Smooth muscle cell (in vitro differentiated cells): ENCODE measurements around the gene ASB10. TPM values are rescaled to one million over a fixed set of nuclear protein-coding genes. Genes with fewer than 3 reads are reported as not detected.

Source experiments
- DNase-seq: peaks from one replicate; lab custom pipeline; 2025; ENCODE audit not compliant: unreplicated experiment; lab: John Stamatoyannopoulos, UW
- H2AFZ ChIP-seq: fragments of 200-600 bp; sonication (generic); 2 replicates; pipeline ENCODE4 v1.6.0; 2016; ENCODE audit warnings: antibody characterized with exemption, low read depth, mild to moderate bottlenecking
- H3F3A ChIP-seq: fragments of 200-600 bp; sonication (generic); 2 replicates; pipeline ENCODE4 v1.6.0; 2017; ENCODE audit warnings: antibody characterized with exemption, low read depth
- H3K27ac ChIP-seq: fragments of 200-600 bp; sonication (generic); 2 replicates; pipeline ENCODE4 v1.5.1; 2016; ENCODE audit warnings: low read depth, mild to moderate bottlenecking
- H3K27me3 ChIP-seq: fragments of 200-600 bp; sonication (generic); 2 replicates; pipeline ENCODE4 v1.6.1; 2016; ENCODE audit warnings: low read depth, mild to moderate bottlenecking
- H3K36me3 ChIP-seq: fragments of 200-600 bp; sonication (generic); 2 replicates; pipeline ENCODE4 v1.5.1; 2016; ENCODE audit warnings: low read depth
- H3K4me1 ChIP-seq: fragments of 200-600 bp; sonication (generic); 2 replicates; pipeline ENCODE4 v1.5.1; 2016; ENCODE audit warnings: low read depth
- H3K4me2 ChIP-seq: fragments of 200-600 bp; sonication (generic); 2 replicates; pipeline ENCODE4 v1.6.0; 2016; ENCODE audit warnings: mild to moderate bottlenecking
- H3K4me3 ChIP-seq: fragments of 200-600 bp; sonication (generic); 2 replicates; pipeline ENCODE4 v1.5.1; 2016; ENCODE audit warnings: mild to moderate bottlenecking
- H3K79me2 ChIP-seq: fragments of 200-600 bp; sonication (generic); 2 replicates; pipeline ENCODE4 v1.6.0; 2016; ENCODE audit warnings: low read depth, mild to moderate bottlenecking
- H3K9ac ChIP-seq: fragments of 200-600 bp; sonication (generic); 2 replicates; pipeline ENCODE4 v1.6.0; 2016; ENCODE audit warnings: low read depth
- H3K9me3 ChIP-seq: fragments of 200-600 bp; sonication (generic); replicated peaks from 2 replicates; pipeline ENCODE4 v1.5.1; 2016; ENCODE audit warnings: low read depth
- H4K20me1 ChIP-seq: fragments of 200-600 bp; sonication (generic); 2 replicates; pipeline ENCODE4 v1.6.0; 2016; ENCODE audit warnings: low read depth
- WGBS: methylation state at CpG from one replicate; pipeline ENCODE4 v1.1.7; 2016; ENCODE audit warnings: low lambda C conversion rate; 5-methylcytosine and 5-hydroxymethylcytosine counted together
- polyA plus RNA-seq: library from polyadenylated mRNA; unstranded; fragments of >200 nt; fragmentation: Nextera tagmentation; extraction: Ambion mirVana; gene quantifications from 2 replicates; pipeline ENCODE4 v1.2.1, GENCODE V29; 2016
- total RNA-seq: library from RNA; depleted of rRNA; stranded (reverse); fragments of >200 nt; gene quantifications from 2 replicates; pipeline ENCODE4 v1.2.3, GENCODE V29; 2014
- TF ChIP-seq, protein P1 (sequence below): fragments of 200-600 bp; sonication (generic); IDR thresholded peaks from 2 replicates; pipeline ENCODE4 v1.5.1; 2017; ENCODE audit warnings: borderline replicate concordance, mild to moderate bottlenecking, antibody characterized with exemption; ENCODE audit not compliant: insufficient read depth, poor library complexity, severe bottlenecking

Gene ASB10
- total and polyA plus RNA-seq, 2 experiments from 2014 or later, result not detected

DNA sequence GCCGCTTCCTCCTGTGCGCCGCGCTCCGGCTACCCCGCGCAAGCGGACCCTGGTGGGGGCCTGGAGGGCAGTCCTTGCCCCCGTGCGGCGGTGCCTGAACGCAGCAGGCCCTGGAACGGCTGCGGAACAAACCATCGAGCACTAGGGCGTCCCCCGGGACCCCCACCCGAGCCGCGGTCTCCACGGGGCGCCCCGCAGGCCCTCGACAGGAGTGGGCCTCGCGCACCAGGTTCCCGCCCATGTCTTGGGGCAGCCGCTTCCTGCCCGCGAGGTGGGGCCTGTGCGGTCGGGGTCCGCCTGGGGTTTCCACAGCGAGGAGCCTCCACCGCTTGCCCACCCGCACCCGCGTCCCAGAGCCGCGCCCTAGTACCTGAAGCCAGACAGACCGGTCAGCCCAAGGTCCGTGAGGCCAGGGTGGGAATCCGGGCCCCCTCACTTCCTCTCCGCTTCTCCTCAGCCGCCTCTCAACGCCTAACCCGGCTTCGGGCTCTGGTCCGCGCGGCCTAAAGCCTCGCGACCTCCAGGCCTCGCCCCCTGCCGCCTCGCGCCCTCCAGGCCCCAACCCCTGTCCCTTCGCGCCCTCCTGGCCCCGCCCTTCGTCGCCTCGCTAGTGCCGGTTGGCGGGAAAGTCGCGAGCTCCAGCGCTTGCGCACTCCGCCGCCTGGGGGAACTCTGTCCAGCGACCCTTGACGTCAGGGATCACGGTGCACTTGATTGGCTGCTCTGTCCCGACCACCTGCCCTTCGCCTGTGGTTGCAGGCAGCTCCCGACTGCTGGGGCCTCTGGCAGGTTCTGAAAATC, 12.6 kb downstream of the ASB10 start:
- Histone ChIP-seq H3K4me3 (no peak overlapping the region), H3K4me2 (no peak overlapping the region), H3K9me3 (no peaks in the 10 kb centered on the region), H2AFZ (no peak overlapping the region), H3K4me1 (no peaks in the 10 kb centered on the region), H3K36me3 (no peaks in the 10 kb centered on the region), H3K79me2 (no peaks in the 10 kb centered on the region), H3K27ac (no peak overlapping the region), H3K27me3 (peaks cover 59% of the 10 kb centered on the region), H3F3A (no peaks in the 10 kb centered on the region), H3K9ac (no peak overlapping the region), H4K20me1 (no peaks in the 10 kb centered on the region)
- TF ChIP-seq, protein P1, sequence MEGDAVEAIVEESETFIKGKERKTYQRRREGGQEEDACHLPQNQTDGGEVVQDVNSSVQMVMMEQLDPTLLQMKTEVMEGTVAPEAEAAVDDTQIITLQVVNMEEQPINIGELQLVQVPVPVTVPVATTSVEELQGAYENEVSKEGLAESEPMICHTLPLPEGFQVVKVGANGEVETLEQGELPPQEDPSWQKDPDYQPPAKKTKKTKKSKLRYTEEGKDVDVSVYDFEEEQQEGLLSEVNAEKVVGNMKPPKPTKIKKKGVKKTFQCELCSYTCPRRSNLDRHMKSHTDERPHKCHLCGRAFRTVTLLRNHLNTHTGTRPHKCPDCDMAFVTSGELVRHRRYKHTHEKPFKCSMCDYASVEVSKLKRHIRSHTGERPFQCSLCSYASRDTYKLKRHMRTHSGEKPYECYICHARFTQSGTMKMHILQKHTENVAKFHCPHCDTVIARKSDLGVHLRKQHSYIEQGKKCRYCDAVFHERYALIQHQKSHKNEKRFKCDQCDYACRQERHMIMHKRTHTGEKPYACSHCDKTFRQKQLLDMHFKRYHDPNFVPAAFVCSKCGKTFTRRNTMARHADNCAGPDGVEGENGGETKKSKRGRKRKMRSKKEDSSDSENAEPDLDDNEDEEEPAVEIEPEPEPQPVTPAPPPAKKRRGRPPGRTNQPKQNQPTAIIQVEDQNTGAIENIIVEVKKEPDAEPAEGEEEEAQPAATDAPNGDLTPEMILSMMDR, result no peak
- DNase-seq, result no peak
- 90% methylated on average over 47 of the region's 77 CpGs for WGBS

GRCh38 chr7:151173386-151174245, 13.4 kb downstream of the ASB10 start:
- H3K79me2 ChIP-seq, result no peaks in the 10 kb centered on the region
- no peaks in the 10 kb centered on the region for H3F3A ChIP-seq
- H3K27me3 ChIP-seq, result peaks cover 60% of the 10 kb centered on the region
- H2AFZ ChIP-seq, result no peak overlapping the region
- DNase-seq, result no peak
- no peaks in the 10 kb centered on the region for H3K36me3 ChIP-seq
- TF ChIP-seq, protein P1, result no peak
- no peak overlapping the region for H3K9ac ChIP-seq
- H3K4me2 ChIP-seq, result no peak overlapping the region
- no peaks in the 10 kb centered on the region for H4K20me1 ChIP-seq
- no peak overlapping the region for H3K4me3 ChIP-seq
- H3K9me3 ChIP-seq, result no peaks in the 10 kb centered on the region
- H3K4me1 ChIP-seq, result no peaks in the 10 kb centered on the region
- H3K27ac ChIP-seq, result no peak overlapping the region
- 96% methylated on average over 43 of the region's 43 CpGs for WGBS

DNA sequence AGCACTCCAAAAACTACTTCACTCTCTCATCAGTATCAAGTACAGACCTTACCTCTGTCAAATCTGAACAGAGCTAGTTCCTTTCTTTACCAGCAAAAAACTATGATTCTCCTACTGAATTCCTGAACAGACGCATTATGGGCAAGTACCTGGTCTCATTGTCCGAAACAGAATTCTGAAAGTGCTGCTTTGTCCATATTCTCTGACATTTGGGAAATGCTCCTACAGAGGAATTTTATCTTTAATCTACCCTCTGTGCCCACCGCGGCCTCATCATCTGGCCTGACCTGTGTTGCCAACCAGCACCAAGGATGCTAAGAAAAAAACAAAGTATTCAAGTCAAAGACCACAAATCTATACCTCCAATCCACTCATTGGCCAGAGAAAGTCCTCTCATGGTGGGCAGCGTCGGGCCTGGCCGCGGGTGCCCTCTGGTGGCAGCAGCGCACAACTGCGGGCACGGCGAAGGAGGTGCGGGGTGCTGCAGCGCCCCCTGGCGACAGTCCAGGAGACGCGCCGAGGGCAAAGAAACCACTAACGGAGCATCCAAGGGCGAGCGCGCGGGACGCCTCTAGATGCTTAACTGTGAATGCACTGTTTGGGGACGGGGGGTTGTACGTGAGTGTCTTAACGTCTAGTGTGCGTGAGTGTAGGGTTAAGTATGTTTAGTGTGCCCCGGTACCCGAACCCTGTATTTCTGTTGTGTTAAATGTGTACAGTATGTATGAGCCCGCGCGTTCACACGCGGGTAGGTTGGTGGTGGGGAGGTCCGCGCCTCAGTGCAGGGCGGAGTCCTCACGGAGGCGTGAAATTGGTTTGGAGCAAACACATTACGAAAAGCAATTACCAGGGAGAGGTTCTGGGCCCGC, 14.5 kb downstream of the ASB10 start:
- TF ChIP-seq, protein P1, result peak; percentile 100
- Histone ChIP-seq H3K9ac (no peak overlapping the region), H3K4me3 (no peak overlapping the region), H3K36me3 (no peaks in the 10 kb centered on the region), H3K27me3 (peaks cover 60% of the 10 kb centered on the region), H4K20me1 (no peaks in the 10 kb centered on the region), H3K27ac (no peak overlapping the region), H3K79me2 (no peaks in the 10 kb centered on the region), H3K9me3 (no peaks in the 10 kb centered on the region), H2AFZ (no peak overlapping the region), H3F3A (no peaks in the 10 kb centered on the region), H3K4me1 (no peaks in the 10 kb centered on the region), H3K4me2 (no peak overlapping the region)
- DNase-seq, result peak; percentile 53
- 31% methylated on average over 42 of the region's 42 CpGs for WGBS
